WTC11 (cell line): ENCODE data around the gene GFM2.

Experiments used
- FOXK1 ChIP-seq: sonication (generic); formaldehyde crosslinking; IDR thresholded peaks from 2 replicates; pipeline ENCODE4 v1.8.0; 2022; ENCODE audit warnings: mild to moderate bottlenecking, moderate library complexity, missing genetic modification reagents
- GABPB1 ChIP-seq: sonication (generic); formaldehyde crosslinking; IDR thresholded peaks from 2 replicates; pipeline ENCODE4 v1.8.1; 2023; ENCODE audit warnings: mild to moderate bottlenecking, missing genetic modification reagents
- NR2C2 ChIP-seq: sonication (generic); formaldehyde crosslinking; IDR thresholded peaks from 2 replicates; pipeline ENCODE4 v1.8.0; 2022; ENCODE audit warnings: mild to moderate bottlenecking, missing genetic modification reagents
- ZNF263 ChIP-seq: sonication (generic); formaldehyde crosslinking; IDR thresholded peaks from 2 replicates; pipeline ENCODE4 v1.8.1; 2022; ENCODE audit warnings: low read depth, mild to moderate bottlenecking, moderate library complexity, missing genetic modification reagents
- TF ChIP-seq, protein P1 (sequence below): fragments of 200-600 bp; IDR thresholded peaks from 2 replicates; pipeline ENCODE4 v1.8.0; 2022; ENCODE audit warnings: antibody characterized with exemption
- TF ChIP-seq, protein P2 (sequence below): sonication (generic); formaldehyde crosslinking; IDR thresholded peaks from 2 replicates; pipeline ENCODE4 v1.8.1; 2023; ENCODE audit warnings: mild to moderate bottlenecking, moderate library complexity, missing genetic modification reagents
- TF ChIP-seq, protein P3 (sequence below): sonication (generic); formaldehyde crosslinking; IDR thresholded peaks from 2 replicates; pipeline ENCODE4 v1.8.0; 2022; ENCODE audit warnings: mild to moderate bottlenecking, missing genetic modification reagents
- TF ChIP-seq, protein P4 (sequence below): sonication (generic); formaldehyde crosslinking; IDR thresholded peaks from 2 replicates; pipeline ENCODE4 v1.8.1; 2022; ENCODE audit warnings: mild to moderate bottlenecking, missing genetic modification reagents, moderate library complexity, borderline replicate concordance
- TF ChIP-seq, protein P5 (sequence below): sonication (generic); formaldehyde crosslinking; IDR thresholded peaks from 2 replicates; pipeline ENCODE4 v1.8.1; 2023; ENCODE audit warnings: mild to moderate bottlenecking, missing genetic modification reagents

DNA sequence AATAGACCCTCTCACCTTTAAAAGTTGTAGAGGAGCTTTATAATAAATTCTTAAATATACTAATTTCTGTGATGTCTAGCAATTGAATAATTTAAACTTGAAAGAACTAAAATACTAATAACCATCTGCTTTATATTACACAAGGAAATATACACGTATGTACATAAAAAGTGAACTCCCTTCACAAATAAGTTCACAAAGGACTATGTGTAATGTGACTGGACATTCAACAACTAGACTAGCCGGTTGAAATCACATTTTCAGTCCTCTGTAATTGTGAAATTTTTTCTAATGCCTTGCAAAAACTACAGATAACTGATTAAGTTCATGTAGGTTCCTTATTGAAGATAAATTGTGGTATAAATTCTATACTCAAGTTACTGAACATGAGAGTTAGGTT lies 11.7 kb upstream of the GFM2 start:
- TF ChIP-seq, protein P1, sequence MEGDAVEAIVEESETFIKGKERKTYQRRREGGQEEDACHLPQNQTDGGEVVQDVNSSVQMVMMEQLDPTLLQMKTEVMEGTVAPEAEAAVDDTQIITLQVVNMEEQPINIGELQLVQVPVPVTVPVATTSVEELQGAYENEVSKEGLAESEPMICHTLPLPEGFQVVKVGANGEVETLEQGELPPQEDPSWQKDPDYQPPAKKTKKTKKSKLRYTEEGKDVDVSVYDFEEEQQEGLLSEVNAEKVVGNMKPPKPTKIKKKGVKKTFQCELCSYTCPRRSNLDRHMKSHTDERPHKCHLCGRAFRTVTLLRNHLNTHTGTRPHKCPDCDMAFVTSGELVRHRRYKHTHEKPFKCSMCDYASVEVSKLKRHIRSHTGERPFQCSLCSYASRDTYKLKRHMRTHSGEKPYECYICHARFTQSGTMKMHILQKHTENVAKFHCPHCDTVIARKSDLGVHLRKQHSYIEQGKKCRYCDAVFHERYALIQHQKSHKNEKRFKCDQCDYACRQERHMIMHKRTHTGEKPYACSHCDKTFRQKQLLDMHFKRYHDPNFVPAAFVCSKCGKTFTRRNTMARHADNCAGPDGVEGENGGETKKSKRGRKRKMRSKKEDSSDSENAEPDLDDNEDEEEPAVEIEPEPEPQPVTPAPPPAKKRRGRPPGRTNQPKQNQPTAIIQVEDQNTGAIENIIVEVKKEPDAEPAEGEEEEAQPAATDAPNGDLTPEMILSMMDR, result no peak
- TF ChIP-seq ZNF263 (CRISPR knock-in tag) (no peak), NR2C2 (no peak), GABPB1 (no peak), FOXK1 (CRISPR knock-in tag) (no peak)
- TF ChIP-seq, protein P2, sequence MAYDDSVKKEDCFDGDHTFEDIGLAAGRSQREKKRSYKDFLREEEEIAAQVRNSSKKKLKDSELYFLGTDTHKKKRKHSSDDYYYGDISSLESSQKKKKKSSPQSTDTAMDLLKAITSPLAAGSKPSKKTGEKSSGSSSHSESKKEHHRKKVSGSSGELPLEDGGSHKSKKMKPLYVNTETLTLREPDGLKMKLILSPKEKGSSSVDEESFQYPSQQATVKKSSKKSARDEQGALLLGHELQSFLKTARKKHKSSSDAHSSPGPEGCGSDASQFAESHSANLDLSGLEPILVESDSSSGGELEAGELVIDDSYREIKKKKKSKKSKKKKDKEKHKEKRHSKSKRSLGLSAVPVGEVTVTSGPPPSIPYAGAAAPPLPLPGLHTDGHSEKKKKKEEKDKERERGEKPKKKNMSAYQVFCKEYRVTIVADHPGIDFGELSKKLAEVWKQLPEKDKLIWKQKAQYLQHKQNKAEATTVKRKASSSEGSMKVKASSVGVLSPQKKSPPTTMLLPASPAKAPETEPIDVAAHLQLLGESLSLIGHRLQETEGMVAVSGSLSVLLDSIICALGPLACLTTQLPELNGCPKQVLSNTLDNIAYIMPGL, result no peak
- TF ChIP-seq, protein P3, sequence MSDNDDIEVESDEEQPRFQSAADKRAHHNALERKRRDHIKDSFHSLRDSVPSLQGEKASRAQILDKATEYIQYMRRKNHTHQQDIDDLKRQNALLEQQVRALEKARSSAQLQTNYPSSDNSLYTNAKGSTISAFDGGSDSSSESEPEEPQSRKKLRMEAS (CRISPR knock-in tag), result no peak
- TF ChIP-seq, protein P4, sequence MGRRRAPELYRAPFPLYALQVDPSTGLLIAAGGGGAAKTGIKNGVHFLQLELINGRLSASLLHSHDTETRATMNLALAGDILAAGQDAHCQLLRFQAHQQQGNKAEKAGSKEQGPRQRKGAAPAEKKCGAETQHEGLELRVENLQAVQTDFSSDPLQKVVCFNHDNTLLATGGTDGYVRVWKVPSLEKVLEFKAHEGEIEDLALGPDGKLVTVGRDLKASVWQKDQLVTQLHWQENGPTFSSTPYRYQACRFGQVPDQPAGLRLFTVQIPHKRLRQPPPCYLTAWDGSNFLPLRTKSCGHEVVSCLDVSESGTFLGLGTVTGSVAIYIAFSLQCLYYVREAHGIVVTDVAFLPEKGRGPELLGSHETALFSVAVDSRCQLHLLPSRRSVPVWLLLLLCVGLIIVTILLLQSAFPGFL, result no peak
- TF ChIP-seq, protein P5, sequence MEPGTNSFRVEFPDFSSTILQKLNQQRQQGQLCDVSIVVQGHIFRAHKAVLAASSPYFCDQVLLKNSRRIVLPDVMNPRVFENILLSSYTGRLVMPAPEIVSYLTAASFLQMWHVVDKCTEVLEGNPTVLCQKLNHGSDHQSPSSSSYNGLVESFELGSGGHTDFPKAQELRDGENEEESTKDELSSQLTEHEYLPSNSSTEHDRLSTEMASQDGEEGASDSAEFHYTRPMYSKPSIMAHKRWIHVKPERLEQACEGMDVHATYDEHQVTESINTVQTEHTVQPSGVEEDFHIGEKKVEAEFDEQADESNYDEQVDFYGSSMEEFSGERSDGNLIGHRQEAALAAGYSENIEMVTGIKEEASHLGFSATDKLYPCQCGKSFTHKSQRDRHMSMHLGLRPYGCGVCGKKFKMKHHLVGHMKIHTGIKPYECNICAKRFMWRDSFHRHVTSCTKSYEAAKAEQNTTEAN (CRISPR knock-in tag), result no peak
